GM19193 (cell line): ENCODE results near the gene THAP7.

Experiments
- POLR2A ChIP-seq: IDR thresholded peaks from 4 replicates; pipeline ENCODE4 v1.6.1; 2011; ENCODE audit not compliant: insufficient read depth, insufficient read length; ENCODE audit errors: extremely low read depth

Gene THAP7

GRCh38 chr22:21032868-21033688 is 31.2 kb upstream of the THAP7 start:
- TF ChIP-seq POLR2A = no peak

DNA sequence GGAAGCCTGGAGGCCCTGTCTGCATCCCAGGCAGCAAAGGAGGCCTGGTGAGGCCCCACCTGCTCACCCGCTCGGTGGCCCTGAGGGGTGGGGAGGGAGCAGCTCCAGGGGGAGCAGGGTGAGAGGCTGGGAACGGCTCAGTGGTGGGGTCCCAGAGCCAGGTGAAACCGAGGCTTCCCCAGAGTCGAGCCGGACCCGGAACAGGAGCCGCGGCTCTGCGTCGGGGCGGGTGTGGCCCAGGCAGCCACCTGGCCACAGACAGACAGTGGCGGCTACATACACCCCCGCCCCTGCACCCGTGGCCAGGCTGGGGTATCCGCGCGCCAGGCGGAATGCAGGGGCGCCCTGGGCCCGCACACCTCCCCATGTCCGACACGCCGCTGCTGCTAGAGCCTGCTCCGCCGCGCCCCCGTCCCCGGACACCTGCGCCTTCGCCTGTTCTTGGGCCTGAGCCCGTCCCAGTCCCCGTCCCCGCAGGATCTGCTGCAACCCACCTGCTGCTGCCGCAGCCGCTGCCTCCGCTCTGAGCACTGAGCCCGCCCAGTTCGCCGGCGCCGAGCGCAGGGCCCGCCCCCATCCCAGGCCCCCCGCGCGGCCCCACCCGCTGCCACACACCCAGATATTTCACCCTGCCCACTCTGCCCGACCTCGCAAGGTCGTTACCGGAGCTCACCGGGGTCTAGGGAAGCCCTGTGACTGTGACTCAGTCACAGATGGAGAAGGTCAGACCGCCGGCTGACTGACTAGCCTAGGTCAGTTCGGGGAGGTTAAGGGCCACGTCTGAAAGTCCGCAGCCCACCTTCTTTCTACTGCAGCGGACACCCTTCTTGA is 30.3 kb upstream of the THAP7 start, which contains the start of gene SLC7A4:
Gene SLC7A4, minus strand, starts transcription at position 525 of the 831 bp plus-strand sequence. CDS start 749 bp downstream, outside the sequence.
- TF ChIP-seq POLR2A = no peak

DNA sequence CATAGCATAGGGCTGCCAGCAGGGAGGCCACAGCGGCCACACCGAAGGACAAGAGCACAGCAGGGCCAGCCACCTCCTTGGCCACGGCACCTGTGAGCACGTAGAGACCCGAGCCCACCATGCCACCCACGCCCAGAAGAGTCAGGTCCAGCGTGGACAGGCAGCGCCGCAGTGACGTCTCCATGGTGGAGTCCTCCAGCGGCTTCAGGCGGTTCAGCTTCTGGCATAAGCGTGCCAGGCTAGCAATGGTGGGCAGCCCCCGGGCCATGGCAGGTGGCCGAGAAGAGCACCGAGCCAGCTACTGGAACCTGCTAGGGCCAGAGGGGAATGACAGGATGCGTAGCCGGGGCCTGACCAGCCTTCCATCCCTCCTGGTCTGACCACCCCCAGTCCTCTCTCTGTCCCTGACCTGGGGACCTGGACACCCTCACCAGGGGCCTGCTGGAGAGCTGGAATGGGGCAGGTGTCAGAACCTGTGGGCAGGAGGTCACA is 29.7 kb upstream of the THAP7 start:
- no peak for TF ChIP-seq POLR2A

- no peak for TF ChIP-seq POLR2A
Measured at GRCh38 chr22:21030621-21031544, 29.0 kb upstream of the THAP7 start.

GRCh38 chr22:21030032-21030431 is 28.1 kb upstream of the THAP7 start:
- no peak for TF ChIP-seq POLR2A

DNA sequence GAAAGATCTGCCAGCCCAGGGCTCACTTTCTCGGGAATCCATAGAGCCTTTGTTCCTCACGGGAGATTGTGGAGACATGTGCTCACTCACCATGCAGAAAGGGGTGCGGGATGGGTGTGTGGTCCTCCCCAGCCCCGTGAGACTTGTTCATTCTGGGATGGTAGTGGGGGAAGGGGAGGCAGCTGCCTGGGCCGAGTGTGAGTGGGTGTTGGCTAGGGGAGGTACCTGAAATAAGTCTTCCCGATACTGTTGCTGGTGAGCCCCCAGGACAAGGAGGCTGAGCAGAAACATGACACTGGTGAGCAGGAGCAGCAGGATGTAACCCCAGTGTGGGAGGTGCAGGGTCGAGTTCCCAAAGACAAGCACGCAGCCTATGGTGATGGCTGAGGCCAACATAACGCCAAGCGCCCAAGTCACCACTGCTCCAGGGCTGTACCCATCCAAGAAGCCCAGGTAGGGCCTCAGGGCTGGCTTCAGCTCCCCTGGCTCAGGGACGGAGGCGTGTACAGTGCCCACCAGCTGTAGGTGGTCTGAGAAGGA is 27.6 kb upstream of the THAP7 start:
- TF ChIP-seq POLR2A = no peak

DNA sequence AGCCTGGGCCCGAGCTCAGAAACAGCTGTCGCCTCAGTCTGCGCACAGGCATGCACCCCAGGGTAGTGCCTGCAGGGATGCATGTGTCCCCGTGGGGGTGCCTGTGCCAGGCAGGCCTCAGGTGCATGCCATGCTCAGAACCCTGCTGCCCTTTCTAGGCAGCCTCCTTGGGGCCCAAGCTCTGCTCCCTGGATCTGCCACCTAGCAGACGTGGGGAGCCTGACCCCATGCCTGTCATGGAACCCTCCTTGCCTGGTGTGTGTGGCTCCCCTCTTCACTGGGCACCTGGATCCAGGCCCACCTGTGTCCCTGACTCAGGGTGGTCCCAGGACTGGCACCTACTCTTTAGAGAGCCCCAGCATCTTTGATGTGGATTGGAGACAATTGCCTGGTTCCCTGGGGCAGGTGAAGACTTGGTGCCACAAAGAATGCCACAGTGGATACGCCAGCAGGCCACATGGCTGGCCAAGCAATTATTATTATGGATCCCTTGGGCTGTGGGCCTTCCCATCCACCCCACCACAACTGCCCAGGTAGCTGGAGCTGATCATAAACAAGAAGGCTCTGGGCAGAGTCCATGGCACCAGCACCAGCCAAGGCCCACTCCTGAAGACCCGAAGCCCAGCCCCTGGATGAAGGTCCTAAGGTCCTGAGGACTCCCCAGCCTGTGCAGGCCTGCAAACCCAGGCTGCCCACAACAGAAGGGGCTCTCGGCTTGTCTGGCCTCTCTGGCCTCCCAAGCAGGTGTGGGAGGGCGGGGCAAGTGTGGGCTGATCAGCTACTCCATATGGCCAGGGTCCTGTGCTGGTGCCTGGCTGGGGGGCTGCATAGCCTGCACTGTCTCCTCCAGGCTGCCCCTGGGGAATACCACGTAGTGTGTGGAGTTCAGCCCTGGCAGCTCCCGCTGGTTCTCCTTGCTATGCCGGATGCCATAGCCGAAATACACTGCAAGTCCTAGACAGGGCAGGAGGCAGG is 26.6 kb upstream of the THAP7 start:
- TF ChIP-seq POLR2A = no peak

DNA sequence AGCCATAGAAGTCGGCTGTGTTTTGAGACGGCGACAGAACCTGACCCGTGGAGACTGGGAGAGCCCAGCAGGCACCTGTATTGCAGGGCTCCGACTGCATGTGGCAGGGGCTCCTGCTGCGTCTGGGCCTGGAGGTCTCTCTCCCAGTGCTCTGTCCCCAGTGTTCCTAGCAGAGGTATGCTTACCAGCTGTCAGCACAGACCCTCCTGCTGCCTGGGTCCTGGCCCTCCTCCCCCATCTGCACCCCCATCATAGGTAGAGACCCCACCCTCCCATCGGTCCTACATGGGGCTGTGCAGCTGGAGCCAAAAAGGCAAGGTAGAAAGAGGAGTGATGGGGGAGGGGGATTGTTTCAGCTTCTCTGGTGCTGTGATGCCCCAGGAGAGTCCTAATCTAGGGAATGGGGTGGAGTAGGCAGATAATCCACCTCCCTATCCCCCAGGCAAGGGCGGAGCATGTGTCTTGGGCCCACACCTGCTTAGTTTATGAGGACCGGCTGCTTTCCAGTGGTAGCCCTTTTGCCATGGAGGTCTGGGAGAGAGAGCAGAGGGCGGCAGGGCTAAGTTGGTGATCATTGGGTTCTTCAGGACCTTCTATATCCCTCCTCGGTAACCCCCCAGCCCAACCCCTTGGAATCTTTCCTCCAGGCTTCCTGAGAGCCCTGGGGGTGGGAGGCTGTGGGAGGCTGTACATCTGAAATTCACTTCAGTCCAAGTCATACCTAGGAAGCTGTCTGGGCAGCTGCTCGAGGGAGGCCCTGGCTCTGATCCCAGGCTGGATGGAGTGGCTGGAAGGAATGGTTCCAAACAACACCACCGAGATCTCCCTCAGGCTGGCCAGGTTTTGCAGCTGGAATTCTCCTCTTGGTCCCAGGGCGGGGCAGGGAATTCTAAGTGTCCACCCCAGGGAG is 25.1 kb upstream of the THAP7 start:
- no peak for TF ChIP-seq POLR2A

GRCh38 chr22:21025763-21026755 is 24.1 kb upstream of the THAP7 start:
- no peak for TF ChIP-seq POLR2A

GRCh38 chr22:21025266-21025665 is 23.3 kb upstream of the THAP7 start:
- no peak for TF ChIP-seq POLR2A
